ENCODE results near the gene C1QTNF9.
"Not testable (repeated sequence)": the region's sequence is repeated elsewhere in the genome, so short reads cannot be mapped to it uniquely, and the experiment has no call there.

C1QTNF9 gene

DNA sequence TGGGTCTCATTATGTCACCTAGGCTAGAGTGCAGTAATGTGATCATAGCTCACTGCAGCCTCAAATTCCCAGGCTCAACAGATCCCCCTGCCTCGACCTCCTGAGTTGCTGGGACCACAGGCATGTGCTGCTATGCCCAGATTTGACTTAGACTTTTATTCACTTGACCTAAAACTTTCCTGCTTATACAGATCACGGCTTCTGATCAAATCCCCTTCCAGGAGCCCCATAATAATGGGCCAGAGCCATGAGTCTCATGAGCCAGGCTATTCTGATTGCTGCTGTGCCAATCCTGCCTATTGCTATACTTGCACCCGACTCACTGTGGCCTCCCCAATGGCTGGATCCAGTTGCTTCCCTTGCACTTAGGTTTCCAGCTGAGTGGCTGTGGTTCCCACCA lies 42.0 kb downstream of the C1QTNF9 start:
- TF ChIP-seq CTCF (IDR thresholded peaks at IDR 0.05; ENCODE audit: low read depth, low read length) = no peak
- no peak for DNase-seq (ENCODE audit: low read depth in 2 of 2)
- no peak overlapping the region for H3K4me3 ChIP-seq (replicated peaks in 1 of 2; ENCODE audit: low read depth in 2 of 2, low read length in 2 of 2)

DNA sequence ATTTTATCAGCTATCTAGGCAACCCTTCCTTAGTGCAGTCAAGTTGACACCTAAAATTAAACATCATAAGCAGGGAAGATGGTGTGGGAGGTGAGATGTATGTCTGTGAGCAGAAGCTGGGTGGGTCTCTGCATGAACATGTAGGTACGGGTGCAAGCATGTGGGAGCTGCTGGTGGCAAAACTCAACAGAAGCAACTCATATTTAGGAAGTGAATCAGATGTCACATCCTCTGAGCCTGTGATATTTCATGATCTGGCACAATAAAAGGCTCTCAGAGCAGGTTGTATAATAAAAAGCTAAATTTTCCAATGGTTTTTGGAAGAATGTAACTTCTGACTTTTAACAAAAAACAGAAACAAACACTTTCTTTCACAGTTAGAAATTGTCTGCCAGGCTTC lies 44.4 kb downstream of the C1QTNF9 start:
- TF ChIP-seq CTCF (IDR thresholded peaks at IDR 0.05; ENCODE audit: low read depth, low read length) = no peak
- no peak overlapping the region for H3K4me3 ChIP-seq (replicated peaks in 1 of 2; ENCODE audit: low read depth in 2 of 2, low read length in 2 of 2)
- DNase-seq (ENCODE audit: low read depth in 2 of 2) = no peak

GRCh38 chr13:24355103-24355502 lies 45.7 kb downstream of the C1QTNF9 start:
- TF ChIP-seq CTCF (IDR thresholded peaks at IDR 0.05; ENCODE audit: low read depth, low read length) = no peak
- peak in 1 of 2 donors; percentile 9 for DNase-seq (ENCODE audit: low read depth in 2 of 2)
- no peak overlapping the region for H3K4me3 ChIP-seq (replicated peaks in 1 of 2; ENCODE audit: low read depth in 2 of 2, low read length in 2 of 2)

DNA sequence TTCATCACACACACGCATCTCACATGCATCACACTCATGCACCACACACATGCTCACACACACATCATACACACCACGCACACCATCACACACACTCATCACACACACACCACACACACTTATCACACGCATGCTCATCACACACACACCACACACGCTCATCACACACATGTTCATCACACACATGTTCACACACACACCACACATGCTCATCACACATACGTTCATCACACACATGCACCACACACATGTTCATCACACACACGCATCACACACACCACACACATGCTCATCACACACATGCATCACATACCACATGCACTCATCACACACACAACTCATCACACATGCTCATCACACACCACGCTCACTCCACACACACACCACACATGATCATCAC lies 46.9 kb downstream of the C1QTNF9 start:
- TF ChIP-seq CTCF (IDR thresholded peaks at IDR 0.05; ENCODE audit: low read depth, low read length) = no peak
- no peak for DNase-seq (ENCODE audit: low read depth in 2 of 2)

DNA sequence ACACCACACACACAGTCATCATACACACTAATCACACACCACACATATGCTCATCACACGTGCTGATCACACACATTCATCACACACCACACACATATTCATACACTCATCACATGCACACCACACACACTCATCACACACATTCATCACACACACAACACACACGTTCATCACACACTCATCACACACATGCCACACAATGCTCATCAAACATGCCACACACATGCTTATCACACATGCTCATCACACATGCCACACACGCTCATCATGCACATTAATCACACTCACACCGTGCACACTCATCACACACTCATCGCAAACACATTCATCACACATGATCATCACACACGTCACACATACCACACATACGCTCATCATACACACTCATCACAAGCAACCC lies 47.5 kb downstream of the C1QTNF9 start:
- no peak for DNase-seq (ENCODE audit: low read depth in 2 of 2)

More for the DNA sequence above, 46.9 kb downstream of the C1QTNF9 start:
- H3K4me3 ChIP-seq (replicated peaks in 1 of 2; ENCODE audit: low read depth in 2 of 2, low read length in 2 of 2) = no peak overlapping the region

GRCh38 chr13:24357756-24358155 lies 48.4 kb downstream of the C1QTNF9 start:
- H3K4me3 ChIP-seq (replicated peaks in 1 of 2; ENCODE audit: low read depth in 2 of 2, low read length in 2 of 2) = no peak overlapping the region
- TF ChIP-seq CTCF (IDR thresholded peaks at IDR 0.05; ENCODE audit: low read depth, low read length) = no peak
- DNase-seq (ENCODE audit: low read depth in 2 of 2) = no peak

More for the DNA sequence above, 47.5 kb downstream of the C1QTNF9 start:
- TF ChIP-seq CTCF (IDR thresholded peaks at IDR 0.05; ENCODE audit: low read depth, low read length) = no peak
- no peak overlapping the region for H3K4me3 ChIP-seq (replicated peaks in 1 of 2; ENCODE audit: low read depth in 2 of 2, low read length in 2 of 2)

GRCh38 chr13:24358836-24359235 lies 49.5 kb downstream of the C1QTNF9 start:
- DNase-seq (ENCODE audit: low read depth in 2 of 2); H3K4me3 ChIP-seq (replicated peaks in 1 of 2; ENCODE audit: low read depth in 2 of 2, low read length in 2 of 2): not testable (repeated sequence)

DNA sequence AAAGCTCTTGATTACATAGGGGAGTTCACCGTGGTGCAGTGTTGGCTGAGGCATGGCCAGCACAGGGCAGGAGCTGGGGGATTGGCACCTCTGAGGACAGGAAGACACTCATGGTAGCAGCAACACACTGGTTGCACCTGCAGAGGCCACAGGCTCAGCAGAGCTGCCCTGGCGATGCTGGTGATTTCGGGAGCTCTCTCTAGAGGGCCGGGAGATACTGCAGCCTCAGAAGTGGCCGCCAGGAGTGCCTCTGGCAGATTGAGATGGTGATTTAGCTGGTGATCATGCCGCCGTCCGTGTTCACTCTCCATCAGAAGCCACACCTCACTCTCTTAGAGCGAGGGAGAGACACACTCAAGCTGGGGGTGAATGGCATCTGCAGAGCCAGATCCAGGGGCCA lies 49.9 kb downstream of the C1QTNF9 start:
- H3K4me3 ChIP-seq (replicated peaks in 1 of 2; ENCODE audit: low read depth in 2 of 2, low read length in 2 of 2); DNase-seq (ENCODE audit: low read depth in 2 of 2): not testable (repeated sequence)
